ENCODE measurements around the gene IKZF5.

IKZF5 gene, protein sequence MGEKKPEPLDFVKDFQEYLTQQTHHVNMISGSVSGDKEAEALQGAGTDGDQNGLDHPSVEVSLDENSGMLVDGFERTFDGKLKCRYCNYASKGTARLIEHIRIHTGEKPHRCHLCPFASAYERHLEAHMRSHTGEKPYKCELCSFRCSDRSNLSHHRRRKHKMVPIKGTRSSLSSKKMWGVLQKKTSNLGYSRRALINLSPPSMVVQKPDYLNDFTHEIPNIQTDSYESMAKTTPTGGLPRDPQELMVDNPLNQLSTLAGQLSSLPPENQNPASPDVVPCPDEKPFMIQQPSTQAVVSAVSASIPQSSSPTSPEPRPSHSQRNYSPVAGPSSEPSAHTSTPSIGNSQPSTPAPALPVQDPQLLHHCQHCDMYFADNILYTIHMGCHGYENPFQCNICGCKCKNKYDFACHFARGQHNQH

DNA sequence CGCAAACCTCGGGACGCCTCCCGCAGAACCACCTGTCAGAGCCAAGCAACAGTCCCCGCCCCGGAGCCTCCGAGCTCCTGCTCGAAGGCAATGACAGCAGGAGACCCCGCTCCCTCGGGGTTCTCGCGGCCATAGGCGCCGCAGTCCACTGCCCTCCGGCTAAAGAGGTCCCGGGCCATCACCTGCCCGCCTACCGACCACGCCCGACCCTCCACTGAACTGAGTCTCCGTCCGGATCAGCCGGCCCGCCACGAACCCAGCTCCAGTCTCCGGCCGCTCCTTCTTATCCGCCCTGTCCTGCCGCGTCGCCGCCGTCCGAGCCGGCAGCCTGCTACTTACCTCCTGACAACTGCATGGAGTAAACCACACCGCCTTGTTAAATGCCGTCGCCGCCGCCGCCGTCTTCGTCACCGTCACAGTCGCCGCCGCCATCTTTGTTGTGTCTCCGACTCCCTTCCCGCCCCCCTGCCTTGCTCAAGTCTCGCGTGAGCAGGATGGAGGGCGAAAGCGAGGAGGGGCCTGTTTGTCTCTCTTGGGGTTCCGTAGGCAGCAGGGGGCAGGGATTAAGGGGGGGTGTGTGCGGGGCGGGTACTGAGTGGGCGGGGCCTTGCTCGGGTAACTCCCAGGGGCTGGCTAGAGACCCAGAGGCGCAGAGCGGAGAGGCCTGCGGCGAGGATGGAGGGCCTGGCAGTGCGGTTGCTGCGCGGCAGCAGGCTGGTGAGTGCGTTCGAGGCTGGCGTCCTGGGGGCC lies at the start of gene IKZF5, which contains the start of gene ACADSB:
TSS of gene IKZF5 (minus strand) at position 441 of the 750 bp plus-strand sequence. CDS start 10,170 bp downstream, outside the sequence.
TSS of gene ACADSB (plus strand) at position 652 of the 750 bp plus-strand sequence. CDS start at position 676, 24 bp downstream.
- DNase-seq, result peak; percentile 96

DNA sequence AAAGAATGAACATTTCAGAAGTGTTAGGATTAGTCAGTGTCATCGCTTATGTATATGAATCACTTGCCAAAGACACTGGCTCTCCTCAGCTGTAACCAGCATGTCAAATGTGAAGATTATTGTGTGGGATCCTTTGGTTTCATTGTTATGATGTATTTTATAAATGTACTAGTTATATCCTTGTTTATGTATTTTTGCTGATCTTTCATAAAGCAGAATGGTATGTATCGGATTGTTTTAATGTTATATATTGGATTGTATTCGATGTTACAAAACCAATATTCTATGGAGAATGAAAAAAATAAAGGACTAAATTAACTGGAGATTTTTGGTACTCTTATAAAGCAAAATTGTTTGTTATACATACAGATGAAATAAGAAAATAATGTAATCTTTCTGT lies 49.4 kb upstream of the IKZF5 start:
- DNase-seq, result no peak

DNA sequence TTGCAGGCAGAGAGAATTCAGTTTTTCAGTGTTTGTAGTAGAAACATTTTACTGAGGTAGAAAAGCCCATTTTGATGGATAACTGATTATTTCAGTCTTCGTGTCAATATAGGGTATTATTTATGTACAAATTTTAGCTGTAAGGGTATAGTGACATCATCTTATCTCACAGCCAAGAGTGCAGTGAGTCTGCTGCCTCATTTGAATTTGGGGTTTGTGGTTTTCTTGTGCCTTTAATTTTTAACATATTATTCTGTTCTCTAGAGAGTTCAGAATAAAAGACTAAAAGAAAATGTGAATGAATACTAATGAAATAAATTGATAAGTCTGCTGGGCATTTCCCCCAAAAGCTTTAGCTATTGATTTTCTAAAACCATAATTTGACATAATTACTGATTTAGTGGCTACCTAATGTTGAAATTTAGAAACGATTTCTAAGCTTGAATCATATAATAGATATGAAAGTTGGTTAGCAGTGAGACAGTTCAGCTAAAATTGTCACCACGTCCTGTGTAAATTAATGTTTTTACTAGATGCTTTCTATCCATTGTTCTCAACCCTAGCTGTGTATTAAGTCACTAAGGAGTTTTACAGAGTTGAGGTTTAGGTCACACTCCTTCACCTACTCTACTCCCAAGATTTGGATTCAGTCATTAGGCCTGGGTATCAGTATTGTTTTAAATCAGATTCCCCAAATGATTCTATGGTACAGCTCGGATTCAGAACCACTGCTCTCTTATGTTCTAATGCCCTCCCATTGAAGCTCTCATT lies 37.6 kb upstream of the IKZF5 start:
- no peak for DNase-seq

DNA sequence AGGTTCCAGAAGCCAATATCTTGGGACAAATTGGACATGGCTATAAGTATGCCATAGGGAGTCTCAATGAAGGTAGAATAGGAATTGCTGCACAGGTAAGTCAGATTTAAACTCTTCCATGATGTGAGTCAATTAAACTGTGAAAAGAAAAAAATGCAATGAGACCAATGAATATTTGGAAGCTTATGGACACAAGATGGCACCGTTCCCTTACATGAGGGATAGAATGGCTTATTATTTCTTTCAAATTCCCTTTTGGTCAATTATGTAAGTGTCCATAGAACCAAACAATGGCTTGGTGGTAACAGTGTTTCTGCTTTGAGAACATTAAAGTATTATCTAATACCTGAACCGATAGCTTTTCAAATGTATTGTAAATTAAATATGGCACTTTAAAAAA lies 35.8 kb upstream of the IKZF5 start:
- no peak for DNase-seq

DNA sequence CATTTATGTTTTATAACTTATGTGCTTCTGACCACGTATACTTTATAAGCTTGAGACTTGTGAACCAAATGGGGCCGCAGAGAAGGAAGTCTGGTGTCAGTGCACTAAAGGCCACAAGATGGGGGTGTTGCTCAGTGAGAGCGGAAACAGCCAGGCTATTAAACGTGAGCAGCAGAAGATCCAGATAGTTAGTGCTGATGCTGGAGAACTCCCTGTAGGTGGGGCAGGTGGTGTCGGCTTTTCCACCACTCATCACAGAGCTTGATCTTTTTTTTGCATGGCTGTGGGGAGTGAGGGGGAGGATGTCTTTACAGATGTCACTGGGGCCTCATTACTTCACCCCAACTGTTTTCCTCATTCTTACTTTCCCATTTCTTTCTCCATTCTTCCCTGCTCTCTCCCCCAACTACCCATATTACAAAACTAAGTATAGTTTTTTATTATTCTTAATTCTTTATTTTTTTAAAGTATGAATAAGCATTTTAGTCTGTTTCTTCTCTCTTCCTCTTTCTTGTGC lies 34.9 kb upstream of the IKZF5 start:
- peak; percentile 78 for DNase-seq

DNA sequence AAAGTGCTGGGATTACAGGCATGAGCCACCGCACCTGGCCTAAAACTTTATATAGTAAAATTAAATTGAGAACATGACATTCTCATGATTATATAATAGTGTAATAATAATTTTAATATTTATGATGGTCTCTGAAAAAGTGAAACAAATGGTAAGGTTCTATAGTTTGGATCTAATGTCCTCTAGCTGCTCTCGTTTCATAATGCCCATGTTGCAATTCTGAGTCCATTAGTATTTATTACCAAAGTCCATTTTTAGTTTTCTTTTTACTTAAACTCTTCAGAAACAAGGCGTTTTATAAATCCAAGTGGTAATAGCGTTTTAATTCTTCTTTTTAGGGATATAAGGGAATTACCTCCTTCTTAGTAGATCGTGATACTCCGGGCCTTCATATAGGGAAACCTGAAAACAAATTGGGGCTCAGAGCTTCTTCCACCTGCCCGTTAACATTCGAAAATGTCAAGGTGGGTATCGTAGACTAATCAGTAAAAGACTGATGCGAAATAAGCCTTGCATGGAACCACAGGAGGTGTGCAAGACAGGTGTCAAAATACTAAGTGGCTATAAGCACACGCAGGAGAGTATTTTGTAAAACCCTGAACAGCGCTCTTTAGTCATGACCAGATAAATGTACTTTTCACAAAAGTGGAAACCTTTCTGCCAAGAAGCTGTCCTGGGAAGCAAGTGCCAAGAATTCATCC lies 34.3 kb upstream of the IKZF5 start:
- DNase-seq, result no peak

DNA sequence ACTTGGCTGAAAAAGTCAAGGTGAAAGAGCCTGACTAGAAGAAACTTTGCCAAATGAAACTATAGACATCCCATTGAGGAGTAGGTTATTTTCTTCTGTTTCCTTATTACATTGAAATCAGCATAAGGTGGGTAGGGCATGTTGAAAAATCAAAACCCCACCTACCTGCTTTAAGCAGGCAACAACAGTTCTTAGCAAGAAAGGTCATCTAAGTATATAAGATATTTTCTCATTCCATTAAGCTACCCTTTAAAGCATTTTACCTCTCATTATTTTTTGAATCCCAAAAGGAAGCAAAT lies 31.0 kb upstream of the IKZF5 start:
- DNase-seq, result no peak

DNA sequence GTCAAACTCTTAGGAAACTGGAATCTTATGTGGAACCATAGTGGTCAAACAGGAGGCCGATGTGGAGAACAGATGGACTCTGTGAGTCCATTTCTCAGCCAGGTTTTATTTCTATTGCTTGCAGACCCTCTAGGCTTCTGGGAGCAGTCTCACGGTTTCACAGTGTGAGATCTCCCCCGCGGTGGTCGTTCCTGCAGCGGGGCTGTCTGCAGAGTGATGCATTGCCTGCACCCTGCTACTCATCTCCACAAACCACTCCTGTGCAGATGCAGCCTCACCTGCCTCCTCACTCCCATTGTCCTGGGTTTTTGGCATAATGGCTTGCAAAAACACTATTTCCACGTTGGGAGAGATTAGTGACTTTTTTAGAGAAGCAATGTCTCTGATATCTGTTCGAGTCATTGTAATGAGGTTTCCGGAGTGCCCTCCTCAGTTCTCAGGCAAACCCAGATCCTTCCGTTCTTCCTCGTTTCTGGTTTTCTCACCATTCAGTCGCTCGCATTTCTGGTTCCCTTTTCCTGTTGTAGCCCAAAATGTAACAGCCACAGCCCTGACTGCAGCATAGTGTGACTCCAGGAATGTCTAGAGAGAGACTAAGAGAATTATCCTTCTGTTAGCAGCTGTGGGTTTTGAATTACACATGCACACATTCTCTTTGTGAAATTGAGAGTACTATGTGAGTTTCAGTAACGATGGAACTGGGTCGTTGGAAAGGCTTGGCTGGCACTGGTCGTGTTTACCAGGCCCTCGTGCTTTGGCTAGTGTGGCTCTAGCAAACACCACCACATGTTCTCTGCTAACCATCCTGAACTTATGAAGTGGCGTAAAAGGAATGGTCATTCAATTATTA lies 30.4 kb upstream of the IKZF5 start:
- DNase-seq, result peak; percentile 11

DNA sequence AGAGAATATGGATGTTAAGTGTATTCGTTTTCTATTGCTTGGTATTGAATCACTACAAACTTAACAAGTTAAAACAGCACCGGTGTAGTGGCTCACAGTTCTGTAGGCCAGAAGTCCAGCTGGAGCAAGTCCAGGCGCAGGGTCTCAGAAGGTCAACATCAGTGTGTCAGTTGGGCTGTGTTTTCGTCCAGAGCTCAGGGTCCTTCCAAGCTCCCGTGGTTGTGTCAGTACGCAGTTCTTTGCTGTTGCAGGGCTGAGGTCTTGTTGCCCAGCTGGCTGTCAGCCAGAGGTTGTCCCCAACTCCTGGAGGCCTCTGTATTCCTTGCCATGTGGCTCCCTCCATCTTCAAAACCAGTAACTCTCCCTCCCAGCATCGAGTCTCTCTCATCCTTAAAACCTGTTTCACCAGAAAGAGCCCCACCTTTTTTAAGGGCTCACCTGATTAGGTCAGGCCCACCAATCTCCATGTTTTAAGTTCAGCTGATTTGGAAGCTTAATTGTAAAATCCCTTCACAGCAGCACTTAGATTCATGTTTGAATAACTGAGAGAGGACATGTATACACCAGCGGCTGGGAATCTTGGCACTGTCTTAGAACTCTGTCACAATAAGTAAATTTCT lies 27.0 kb upstream of the IKZF5 start:
- DNase-seq, result no peak

DNA sequence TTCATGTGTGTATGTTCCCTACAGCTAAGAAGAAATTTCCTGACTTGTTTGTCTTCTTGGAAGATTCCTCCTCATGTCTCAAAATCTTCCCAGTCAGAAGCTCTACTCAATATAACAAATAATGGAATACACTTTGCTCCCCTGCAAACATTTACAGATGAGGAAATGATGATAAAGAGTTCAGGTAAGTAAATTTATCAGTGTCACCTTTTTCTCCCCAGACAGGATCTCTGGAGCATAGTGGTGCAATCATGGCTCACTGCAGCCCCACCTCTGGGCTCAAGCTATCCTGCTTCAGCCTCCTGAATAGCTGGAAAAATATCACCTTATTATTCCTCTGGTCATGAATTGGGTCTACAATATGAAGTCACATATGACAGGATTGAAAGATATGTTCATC lies 25.7 kb upstream of the IKZF5 start:
- DNase-seq, result no peak

DNA sequence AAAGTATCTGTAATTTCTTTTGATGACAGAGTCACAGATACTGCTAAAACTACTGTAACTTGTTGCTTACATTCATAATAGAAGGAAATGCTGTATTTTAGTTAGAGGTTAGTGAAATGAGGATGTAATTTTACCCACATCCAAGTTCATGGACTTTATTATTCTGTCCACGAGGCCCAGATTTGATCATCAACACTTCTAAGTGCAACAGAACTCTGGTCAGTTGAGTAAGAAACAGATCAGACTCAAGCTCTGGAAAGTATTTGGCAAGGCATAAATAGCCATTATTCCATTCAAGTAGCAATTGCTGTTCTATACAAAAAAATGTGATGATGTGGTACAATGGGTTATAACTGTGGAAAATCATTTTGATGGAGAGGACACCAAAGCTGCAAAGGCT lies 22.5 kb upstream of the IKZF5 start:
- no peak for DNase-seq

DNA sequence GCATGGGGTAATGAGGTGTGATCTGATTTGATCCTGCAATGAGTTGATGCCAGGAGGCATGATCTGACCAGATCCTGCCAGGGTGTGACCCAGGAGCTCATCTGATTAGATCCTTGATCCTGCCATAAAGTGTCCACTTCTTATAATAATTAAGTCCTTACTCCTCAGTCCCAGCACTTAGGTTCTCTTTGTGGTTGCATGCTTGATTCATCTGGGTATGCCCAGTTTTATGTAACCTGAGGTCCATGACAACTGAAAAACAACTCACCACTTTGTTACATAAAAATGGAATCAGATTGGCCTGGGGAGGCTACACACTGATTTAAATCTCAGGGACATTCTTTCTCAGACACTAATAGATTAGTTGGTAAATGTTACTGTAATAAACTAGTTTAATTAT lies 19.3 kb upstream of the IKZF5 start:
- DNase-seq, result no peak

DNA sequence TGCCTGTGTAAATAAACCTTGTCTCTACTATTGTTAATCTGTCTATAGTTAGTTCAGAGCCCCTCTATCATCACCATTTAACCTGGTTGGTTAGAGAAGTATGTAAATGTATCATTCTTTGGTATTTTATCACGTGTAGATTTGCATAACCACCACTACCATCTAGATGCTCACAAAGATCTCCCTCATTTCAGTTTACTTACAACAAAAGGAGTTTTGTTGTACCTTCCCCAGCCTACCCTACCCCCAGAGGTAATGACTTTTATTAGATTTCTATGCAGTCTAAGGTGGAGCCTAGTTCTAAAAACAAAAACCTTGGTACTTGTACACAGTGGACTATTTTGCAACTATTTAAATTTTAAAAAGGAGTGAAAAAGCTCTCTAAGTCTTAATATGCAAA lies 17.7 kb upstream of the IKZF5 start:
- DNase-seq, result no peak

DNA sequence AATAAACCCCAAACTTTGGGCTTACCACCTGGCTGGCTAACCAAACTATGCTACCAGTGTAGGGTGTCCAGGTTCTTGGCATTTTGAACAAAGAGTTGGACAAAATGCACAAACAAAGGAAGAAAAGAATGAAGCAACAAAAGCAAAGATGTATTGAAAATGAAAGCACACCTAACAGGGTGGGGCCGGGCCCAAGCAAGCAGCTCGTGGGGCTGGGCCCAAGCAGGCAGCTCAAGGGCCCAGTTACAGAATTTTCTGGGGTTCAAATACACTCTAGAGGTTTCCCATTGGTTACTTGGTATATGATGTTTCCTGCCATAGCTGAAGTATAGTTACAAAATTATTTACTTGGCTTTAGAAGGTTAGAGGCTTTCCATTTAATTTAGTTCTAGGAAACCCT lies 15.9 kb upstream of the IKZF5 start:
- DNase-seq, result no peak

DNA sequence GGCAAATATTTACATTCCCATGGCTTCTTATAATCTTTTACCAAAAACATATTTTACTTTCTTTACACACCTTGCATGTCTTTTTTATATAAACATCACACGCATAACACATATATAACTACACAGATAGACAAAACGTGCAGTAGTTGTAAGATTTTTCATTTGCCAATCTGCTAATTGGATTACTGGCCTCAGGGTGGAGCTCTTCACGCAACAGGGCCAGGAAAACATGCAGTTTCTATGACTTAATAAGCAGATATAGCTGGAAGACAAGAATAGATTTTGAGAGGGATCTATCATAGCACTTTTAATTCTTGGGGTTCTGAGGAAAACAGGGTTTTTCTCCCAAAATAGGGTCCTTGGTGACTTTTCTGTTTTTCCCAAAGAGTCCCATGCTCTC lies 12.9 kb upstream of the IKZF5 start:
- DNase-seq, result no peak

DNA sequence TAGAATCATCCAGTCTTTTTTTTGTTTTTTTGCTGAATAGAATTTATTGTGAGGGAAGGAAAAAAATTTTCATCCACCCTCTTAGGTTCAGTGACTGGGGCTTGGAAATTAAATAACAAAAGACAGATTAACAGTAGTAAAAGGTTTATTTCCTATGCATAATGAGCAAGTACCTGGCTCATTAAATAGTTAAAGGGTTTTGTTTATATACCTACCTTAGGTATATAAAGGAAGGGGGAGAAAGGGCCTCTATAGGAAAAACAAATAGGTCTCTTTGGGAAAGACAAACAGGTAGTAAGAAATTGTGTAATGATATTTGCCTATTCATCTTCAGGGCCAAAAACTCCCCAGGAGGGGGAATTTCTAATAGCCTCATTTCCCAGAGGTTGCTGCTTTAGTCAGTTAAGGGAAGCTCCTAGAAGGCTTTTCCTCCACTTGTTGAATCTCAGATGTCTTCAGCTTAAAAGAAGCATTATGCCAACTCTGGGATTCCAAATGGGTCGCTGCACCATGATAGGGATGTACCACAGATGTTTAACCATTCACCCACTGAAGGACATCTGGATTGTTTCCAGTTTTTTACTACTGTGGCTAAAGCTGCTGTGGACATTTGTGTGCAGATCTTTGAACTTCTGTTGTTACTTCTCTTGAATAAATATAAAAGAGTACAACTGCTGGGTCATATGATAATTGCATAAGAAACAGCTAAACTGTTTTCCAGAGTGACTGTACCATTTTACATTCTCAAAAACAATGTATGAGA lies 11.5 kb upstream of the IKZF5 start:
- DNase-seq, result no peak

DNA sequence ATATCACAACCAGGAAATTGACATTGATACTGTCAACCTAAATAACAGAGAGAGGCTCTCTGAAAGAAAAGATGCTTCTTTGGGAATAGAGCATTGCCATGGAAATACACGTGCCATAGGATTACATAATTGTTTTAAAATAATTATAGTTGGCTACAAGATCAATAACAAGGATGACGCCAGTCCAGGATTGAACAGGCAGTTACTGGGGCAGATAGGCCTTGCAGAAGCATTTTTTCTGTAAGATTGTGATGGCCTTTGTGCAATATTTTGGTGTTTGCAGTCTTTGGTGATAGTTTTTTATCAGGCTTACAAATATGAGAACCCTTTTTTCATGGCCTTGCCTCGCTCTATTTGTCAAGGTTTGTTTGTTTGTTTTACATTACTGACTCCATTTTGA lies 10.7 kb upstream of the IKZF5 start:
- no peak for DNase-seq

DNA sequence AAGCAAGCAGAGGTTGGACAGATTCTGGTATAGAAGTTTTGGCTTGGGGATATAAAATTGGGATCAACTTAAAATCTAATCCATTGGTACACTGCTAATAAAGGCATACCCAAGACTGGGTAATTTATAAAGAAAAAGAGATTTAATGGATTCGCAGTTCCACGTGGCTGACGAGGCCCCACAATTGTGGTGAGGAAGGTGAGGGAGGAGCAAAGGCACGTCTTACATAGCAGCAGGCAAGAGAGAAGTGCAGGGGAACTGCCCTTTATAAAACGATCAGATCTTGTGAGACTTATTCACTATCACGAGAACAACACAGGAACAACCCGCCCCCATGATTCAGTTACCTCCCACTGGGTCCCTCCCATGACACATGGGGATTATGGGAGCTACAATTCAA lies 9.9 kb upstream of the IKZF5 start:
- DNase-seq, result no peak

DNA sequence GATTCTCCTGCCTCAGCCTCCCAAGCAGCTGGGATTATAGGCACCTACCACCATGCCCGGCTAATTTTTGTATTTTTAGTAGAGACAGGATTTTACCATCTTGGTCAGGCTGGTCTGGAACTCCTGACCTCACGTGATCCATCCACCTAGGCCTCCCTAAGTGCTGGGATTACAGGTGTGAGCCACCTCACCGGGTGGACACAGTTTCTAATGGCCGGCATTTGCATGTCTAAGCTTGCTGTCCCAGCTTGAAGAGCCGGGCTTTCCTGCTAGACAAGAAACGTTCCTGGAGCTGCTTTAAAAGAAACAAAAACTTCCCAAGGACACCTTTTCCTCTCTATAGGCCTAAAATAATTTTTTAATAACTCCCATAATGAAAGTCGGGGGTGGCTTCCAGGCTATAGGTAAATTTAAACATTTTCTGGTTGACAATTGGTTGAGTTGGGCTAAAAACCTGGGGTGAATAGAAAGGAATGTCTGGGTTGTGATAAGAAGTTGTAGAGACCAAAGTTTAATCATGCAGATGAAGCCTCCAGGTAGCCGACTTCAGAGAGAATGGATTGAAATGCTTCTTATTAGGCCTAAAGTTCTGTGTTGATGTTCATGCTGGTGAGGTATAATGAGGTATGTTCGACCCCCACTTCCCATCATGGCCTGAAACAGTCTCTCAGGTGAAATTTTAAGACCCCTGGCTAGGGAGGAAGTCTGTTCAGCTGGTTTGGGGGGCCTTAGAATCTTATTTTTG lies 9.0 kb upstream of the IKZF5 start:
- DNase-seq, result no peak

DNA sequence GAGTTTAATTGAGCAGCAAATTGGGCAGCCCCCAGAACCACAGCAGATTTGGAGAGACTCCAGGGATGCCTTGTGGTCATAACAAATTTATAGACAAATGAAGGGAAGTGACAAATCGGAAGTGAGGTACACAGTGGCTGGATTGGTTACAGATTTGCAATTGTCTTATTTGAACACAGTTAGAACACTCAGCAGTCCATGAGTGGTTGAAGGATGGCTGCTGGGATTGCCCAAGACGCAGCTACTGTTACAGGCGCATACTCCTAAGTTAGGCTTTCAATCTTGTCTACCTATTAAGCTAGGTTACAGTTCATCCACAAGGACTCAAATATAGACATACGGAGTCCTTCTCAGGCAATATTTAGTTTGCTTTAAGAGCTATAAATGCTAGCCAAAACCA lies 7.6 kb upstream of the IKZF5 start:
- no peak for DNase-seq
